ENCODE data around the gene SIT1. TPM values are rescaled to one million over a fixed set of nuclear protein-coding genes. Genes with fewer than 3 reads are reported as not detected.
"Not testable (repeated sequence)": the region's sequence is repeated elsewhere in the genome, so short reads cannot be mapped to it uniquely, and the experiment has no call there.

The SIT1 gene
- polyA plus RNA-seq, 1 donor (not counting 4 experiments of a cell fraction or from before 2014, with no cell fraction given) = not detected

DNA sequence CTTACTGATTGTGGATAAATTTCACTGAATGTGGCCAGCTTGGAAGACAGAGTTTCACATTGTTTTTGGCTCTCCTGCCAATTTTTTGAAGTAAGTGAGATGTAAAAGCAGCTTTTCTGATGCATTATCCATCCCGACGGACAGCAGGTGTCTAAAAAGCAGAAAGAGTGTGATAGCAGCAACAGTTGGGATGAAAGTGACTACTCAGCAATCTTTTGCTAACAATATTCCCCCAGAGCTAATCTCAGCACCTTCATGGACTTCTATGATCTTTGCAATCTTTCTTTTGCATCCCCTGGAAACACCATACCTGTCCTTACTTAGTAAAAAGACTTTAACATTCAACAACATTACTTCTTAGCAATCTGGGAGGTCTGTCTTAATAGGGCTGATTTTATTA is 37.9 kb downstream of the SIT1 start:
- Histone ChIP-seq H3K27ac (ENCODE audit: control insufficient read depth, insufficient read depth, low read length) (no peak overlapping the region), H3K9ac (ENCODE audit: control insufficient read depth, extremely low read depth, insufficient read depth, low read length) (no peak overlapping the region), H3K9me3 (ENCODE audit: control insufficient read depth, low read depth, low read length) (no peaks in the 10 kb centered on the region), H3K9me1 (ENCODE audit: control insufficient read depth, extremely low read depth, insufficient read depth, low read length) (no peaks in the 10 kb centered on the region), H3K4me1 (ENCODE audit: control insufficient read depth, extremely low read depth, insufficient read depth, low read length) (no peaks in the 10 kb centered on the region), H3K4me2 (ENCODE audit: control insufficient read depth, extremely low read depth, insufficient read depth, low read depth, low read length) (no peak overlapping the region), H3K4me3 (ENCODE audit: control insufficient read depth in 2 of 3, extremely low read depth in 1 of 3, insufficient read depth in 2 of 3, low read depth in 1 of 3, low read length in 3 of 3) (no peak overlapping the region), H4K20me1 (ENCODE audit: control insufficient read depth, extremely low read depth, insufficient read depth, low read length) (no peaks in the 10 kb centered on the region), H2AFZ (ENCODE audit: control insufficient read depth, low read length) (no peak overlapping the region), H3K36me3 (ENCODE audit: control insufficient read depth in 2 of 2, extremely low read depth in 1 of 2, insufficient read depth in 2 of 2, low read length in 2 of 2) (peaks cover 9 to 22% of the 10 kb centered on the region in 2 experiments), H3K27me3 (ENCODE audit: control insufficient read depth, extremely low read depth, insufficient read depth, low read length) (peaks cover 23% of the 10 kb centered on the region), H3K79me2 (ENCODE audit: control insufficient read depth, insufficient read depth, low read length) (no peaks in the 10 kb centered on the region)
- DNase-seq (ENCODE audit: low read depth, low spot score) (no peak), FAIRE-seq (no peak)
- TF ChIP-seq CTCF (optimal IDR thresholded peaks at IDR 0.05 in 1 of 3, IDR thresholded peaks at IDR 0.05 in 1 of 3, conservative IDR thresholded peaks at IDR 0.05 in 1 of 3; ENCODE audit: extremely low read depth in 1 of 3, insufficient read depth in 2 of 3, low read length in 3 of 3) (no peak), EZH2 (IDR thresholded peaks at IDR 0.05; ENCODE audit: low read length) (no peak)
- dilution Hi-C loops (cut with MboI; ENCODE audit: extremely low pct_ligation_motif_present, low sequenced_read_pairs) = no loop called here

DNA sequence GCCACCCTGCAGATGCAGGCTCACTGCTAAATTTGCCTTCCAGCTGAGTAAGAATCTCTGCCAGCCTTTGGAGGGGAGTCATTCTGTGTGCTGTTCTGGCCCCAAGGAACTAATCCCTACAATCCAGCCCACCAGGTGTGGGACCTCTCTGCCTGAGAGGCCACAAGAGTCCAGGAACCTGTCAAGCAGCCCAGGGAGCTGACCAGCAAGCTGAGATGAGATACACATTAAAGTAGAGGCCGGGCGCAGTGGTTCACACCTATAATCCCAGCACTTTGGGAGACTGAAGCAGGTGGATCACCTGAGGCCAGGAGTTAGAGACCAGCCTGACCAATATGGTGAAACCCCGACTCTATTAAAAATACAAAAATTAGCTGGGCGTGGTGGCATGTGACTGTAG is 38.7 kb downstream of the SIT1 start:
- H3K4me2 ChIP-seq (ENCODE audit: control insufficient read depth, extremely low read depth, insufficient read depth, low read depth, low read length); H3K79me2 ChIP-seq (ENCODE audit: control insufficient read depth, insufficient read depth, low read length); H3K4me3 ChIP-seq (ENCODE audit: control insufficient read depth in 2 of 3, extremely low read depth in 1 of 3, insufficient read depth in 2 of 3, low read depth in 1 of 3, low read length in 3 of 3); DNase-seq (ENCODE audit: low read depth, low spot score); dilution Hi-C loops (cut with MboI; ENCODE audit: extremely low pct_ligation_motif_present, low sequenced_read_pairs); H2AFZ ChIP-seq (ENCODE audit: control insufficient read depth, low read length); H3K4me1 ChIP-seq (ENCODE audit: control insufficient read depth, extremely low read depth, insufficient read depth, low read length); H4K20me1 ChIP-seq (ENCODE audit: control insufficient read depth, extremely low read depth, insufficient read depth, low read length); H3K9ac ChIP-seq (ENCODE audit: control insufficient read depth, extremely low read depth, insufficient read depth, low read length); H3K9me1 ChIP-seq (ENCODE audit: control insufficient read depth, extremely low read depth, insufficient read depth, low read length); FAIRE-seq; H3K9me3 ChIP-seq (ENCODE audit: control insufficient read depth, low read depth, low read length); H3K27ac ChIP-seq (ENCODE audit: control insufficient read depth, insufficient read depth, low read length): not testable (repeated sequence)
- peaks cover 16% of the 10 kb centered on the region for H3K27me3 ChIP-seq (ENCODE audit: control insufficient read depth, extremely low read depth, insufficient read depth, low read length)
- peaks cover 9 to 25% of the 10 kb centered on the region in 2 experiments for H3K36me3 ChIP-seq (ENCODE audit: control insufficient read depth in 2 of 2, extremely low read depth in 1 of 2, insufficient read depth in 2 of 2, low read length in 2 of 2)

DNA sequence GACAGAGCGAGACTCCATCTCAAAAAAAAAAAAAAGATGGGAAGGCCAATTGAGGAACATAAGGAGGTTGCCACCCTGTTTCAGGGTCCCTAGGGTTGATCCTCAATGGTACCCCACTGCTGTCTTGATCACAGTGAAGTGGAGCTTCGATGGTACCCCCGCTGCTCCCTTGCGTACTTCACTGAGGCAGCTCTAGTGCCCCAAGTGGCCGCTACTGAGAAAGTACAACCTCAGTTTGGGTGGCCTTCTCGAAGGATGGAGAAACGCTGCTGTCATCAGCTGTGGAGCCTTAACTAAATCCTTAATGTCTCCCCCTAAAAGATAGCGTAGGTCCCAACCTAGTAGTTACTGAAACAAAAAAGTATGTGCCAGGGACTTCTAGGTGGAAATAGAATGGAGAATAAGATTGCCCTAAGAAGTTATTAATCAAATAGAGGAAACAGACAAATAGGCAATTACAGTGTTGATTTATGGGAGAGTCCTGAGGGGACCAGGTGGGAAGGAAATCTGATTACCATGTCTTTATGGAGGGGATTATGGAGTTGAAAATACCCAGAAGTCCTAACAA is 39.4 kb downstream of the SIT1 start:
- H3K27me3 ChIP-seq (ENCODE audit: control insufficient read depth, extremely low read depth, insufficient read depth, low read length) = peaks cover 12% of the 10 kb centered on the region
- H3K9me1 ChIP-seq (ENCODE audit: control insufficient read depth, extremely low read depth, insufficient read depth, low read length) = no peaks in the 10 kb centered on the region
- H3K9me3 ChIP-seq (ENCODE audit: control insufficient read depth, low read depth, low read length) = no peaks in the 10 kb centered on the region
- H3K79me2 ChIP-seq (ENCODE audit: control insufficient read depth, insufficient read depth, low read length) = peaks cover 3% of the 10 kb centered on the region
- no peak overlapping the region for H3K4me3 ChIP-seq (ENCODE audit: control insufficient read depth in 2 of 3, extremely low read depth in 1 of 3, insufficient read depth in 2 of 3, low read depth in 1 of 3, low read length in 3 of 3)
- no peaks in the 10 kb centered on the region for H4K20me1 ChIP-seq (ENCODE audit: control insufficient read depth, extremely low read depth, insufficient read depth, low read length)
- peaks cover 9 to 25% of the 10 kb centered on the region in 2 experiments for H3K36me3 ChIP-seq (ENCODE audit: control insufficient read depth in 2 of 2, extremely low read depth in 1 of 2, insufficient read depth in 2 of 2, low read length in 2 of 2)
- H3K4me2 ChIP-seq (ENCODE audit: control insufficient read depth, extremely low read depth, insufficient read depth, low read depth, low read length) = no peak overlapping the region
- dilution Hi-C loops (cut with MboI; ENCODE audit: extremely low pct_ligation_motif_present, low sequenced_read_pairs) = no loop called here
- no peak overlapping the region for H3K27ac ChIP-seq (ENCODE audit: control insufficient read depth, insufficient read depth, low read length)
- TF ChIP-seq EZH2 (IDR thresholded peaks at IDR 0.05; ENCODE audit: low read length) (no peak), CTCF (optimal IDR thresholded peaks at IDR 0.05 in 1 of 3, IDR thresholded peaks at IDR 0.05 in 1 of 3, conservative IDR thresholded peaks at IDR 0.05 in 1 of 3; ENCODE audit: extremely low read depth in 1 of 3, insufficient read depth in 2 of 3, low read length in 3 of 3) (peak; percentile 73 to 83 (median 76))
- no peak overlapping the region for H2AFZ ChIP-seq (ENCODE audit: control insufficient read depth, low read length)
- FAIRE-seq (peak; percentile 92), DNase-seq (ENCODE audit: low read depth, low spot score) (no peak)
- H3K9ac ChIP-seq (ENCODE audit: control insufficient read depth, extremely low read depth, insufficient read depth, low read length) = no peak overlapping the region
- peaks cover under 1% of the 10 kb centered on the region for H3K4me1 ChIP-seq (ENCODE audit: control insufficient read depth, extremely low read depth, insufficient read depth, low read length)
